ENCODE data around the gene DLX3. TPM values are rescaled to one million over a fixed set of nuclear protein-coding genes. Genes with fewer than 3 reads are reported as not detected.

Gene DLX3
- total and polyA plus RNA-seq, 4 donors: 0.17 to 1.3 (median 0.64) TPM

DNA sequence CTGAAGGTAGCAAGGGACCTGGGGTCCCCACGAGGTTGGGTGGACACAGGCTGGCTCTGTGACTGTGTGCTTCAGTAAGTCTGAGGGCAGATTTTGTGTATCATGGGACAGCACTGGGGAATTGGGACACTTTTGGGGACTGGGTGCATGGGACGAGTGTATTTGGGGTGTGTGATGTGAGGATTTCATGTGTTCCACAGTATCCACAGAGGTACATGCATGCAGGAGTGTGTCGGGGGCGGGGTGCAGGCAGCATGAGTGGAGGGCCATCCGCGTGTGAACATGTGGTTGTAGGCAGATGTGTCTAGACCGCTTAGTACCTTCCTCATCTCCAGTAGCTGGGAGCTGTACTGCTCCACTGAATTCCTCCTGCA, 1.1 kb upstream of the DLX3 start:
- DNase-seq (no peak), ATAC-seq (ENCODE audit: insufficient read depth, low FRiP score) (no peak)
- WGBS, 2 donors: 41 to 43% methylated on average over 7 of the region's 7 CpGs
- TF ChIP-seq, protein P1, sequence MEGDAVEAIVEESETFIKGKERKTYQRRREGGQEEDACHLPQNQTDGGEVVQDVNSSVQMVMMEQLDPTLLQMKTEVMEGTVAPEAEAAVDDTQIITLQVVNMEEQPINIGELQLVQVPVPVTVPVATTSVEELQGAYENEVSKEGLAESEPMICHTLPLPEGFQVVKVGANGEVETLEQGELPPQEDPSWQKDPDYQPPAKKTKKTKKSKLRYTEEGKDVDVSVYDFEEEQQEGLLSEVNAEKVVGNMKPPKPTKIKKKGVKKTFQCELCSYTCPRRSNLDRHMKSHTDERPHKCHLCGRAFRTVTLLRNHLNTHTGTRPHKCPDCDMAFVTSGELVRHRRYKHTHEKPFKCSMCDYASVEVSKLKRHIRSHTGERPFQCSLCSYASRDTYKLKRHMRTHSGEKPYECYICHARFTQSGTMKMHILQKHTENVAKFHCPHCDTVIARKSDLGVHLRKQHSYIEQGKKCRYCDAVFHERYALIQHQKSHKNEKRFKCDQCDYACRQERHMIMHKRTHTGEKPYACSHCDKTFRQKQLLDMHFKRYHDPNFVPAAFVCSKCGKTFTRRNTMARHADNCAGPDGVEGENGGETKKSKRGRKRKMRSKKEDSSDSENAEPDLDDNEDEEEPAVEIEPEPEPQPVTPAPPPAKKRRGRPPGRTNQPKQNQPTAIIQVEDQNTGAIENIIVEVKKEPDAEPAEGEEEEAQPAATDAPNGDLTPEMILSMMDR (IDR thresholded peaks at IDR 0.05; ENCODE audit: control extremely low read depth, extremely low read depth): no peak
- no peak overlapping the region for H3K4me3 ChIP-seq
- H3K27ac ChIP-seq (ENCODE audit: low read depth in 1 of 2, low read length in 1 of 2): no peak overlapping the region
- H3K36me3 ChIP-seq (ENCODE audit: control insufficient read depth in 4 of 4, insufficient read depth in 4 of 4, low read length in 4 of 4): no peaks in the 10 kb centered on the region
- H3K9ac ChIP-seq (ENCODE audit: insufficient read depth in 1 of 2, low read length in 2 of 2): no peak overlapping the region
- peaks cover 0 to 65% (median 47%) of the 10 kb centered on the region in 3 donors for H3K27me3 ChIP-seq (ENCODE audit: control insufficient read depth in 3 of 3, insufficient read depth in 3 of 3, low read length in 2 of 3)
- peaks cover 0 to 2% (median 0%) of the 10 kb centered on the region in 4 donors for H3K9me3 ChIP-seq (ENCODE audit: control insufficient read depth in 4 of 4, insufficient read depth in 3 of 4, low read length in 3 of 4)
- peaks cover 0 to 30% (median 9%) of the 10 kb centered on the region in 5 donors for H3K4me1 ChIP-seq (ENCODE audit: control insufficient read depth in 5 of 5, insufficient read depth in 5 of 5, low read length in 5 of 5)

DNA sequence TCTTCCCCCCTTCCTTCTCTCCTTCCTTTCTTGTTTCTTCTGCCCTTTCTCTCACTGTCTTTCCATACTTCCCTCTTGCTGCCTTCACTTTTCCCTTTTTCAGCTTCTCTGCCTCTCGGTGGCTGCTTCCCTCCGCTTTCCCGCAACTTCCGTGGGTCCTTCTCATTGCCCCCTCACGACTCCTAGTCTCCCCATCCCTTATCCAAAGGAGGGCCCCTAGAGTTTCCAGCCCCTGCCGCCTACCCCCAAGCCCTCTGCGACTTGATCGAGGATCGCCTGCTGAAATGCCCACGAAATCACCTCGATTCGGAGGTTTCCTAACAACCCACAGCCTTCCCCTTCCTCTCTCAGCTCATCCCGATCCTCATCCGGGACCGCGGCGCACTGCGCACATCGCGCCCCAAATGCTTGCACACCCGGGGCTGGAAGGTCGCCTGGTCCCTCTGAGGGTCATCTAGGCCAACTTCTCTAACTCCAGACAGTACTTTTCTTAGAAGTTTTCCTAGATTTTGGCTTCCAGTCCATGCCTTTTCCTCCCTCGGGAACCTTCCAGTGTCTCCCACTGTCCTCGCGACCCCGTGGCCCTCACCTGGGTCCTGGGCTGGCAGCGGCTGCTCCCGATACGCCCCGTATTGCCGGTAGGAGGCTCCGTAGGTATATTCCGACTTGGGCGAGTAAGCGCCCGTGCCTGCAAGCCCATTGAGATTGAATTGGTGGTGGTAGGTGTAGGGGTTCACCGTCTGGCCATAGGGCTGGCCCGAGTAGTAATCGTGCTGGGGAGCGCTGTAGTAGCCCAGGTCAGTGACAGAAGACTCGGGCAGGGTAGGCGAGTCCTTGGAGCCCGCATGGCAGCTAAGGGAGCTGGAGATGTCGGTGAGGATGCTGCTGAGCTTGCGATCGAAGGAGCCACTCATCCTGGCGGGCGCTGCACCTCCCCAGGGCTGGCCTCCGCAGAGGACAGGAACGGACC, 654 bp downstream of the DLX3 start:
- Histone ChIP-seq H3K9me3 (ENCODE audit: control insufficient read depth in 4 of 4, insufficient read depth in 3 of 4, low read length in 3 of 4) (peaks cover 0 to 2% (median 0%) of the 10 kb centered on the region in 4 donors), H3K36me3 (ENCODE audit: control insufficient read depth in 4 of 4, insufficient read depth in 4 of 4, low read length in 4 of 4) (no peaks in the 10 kb centered on the region), H3K27me3 (ENCODE audit: control insufficient read depth in 3 of 3, insufficient read depth in 3 of 3, low read length in 2 of 3) (peaks cover 0 to 64% (median 52%) of the 10 kb centered on the region in 3 donors), H3K27ac (ENCODE audit: low read depth in 1 of 2, low read length in 1 of 2) (no peak overlapping the region), H3K4me1 (ENCODE audit: control insufficient read depth in 5 of 5, insufficient read depth in 5 of 5, low read length in 5 of 5) (peaks cover 0 to 30% (median 9%) of the 10 kb centered on the region in 5 donors), H3K9ac (ENCODE audit: insufficient read depth in 1 of 2, low read length in 2 of 2) (no peak overlapping the region), H3K4me3 (no peak overlapping the region)
- no peak for DNase-seq
- TF ChIP-seq, protein P1 (IDR thresholded peaks at IDR 0.05; ENCODE audit: control extremely low read depth, extremely low read depth): no peak
- no peak for ATAC-seq (ENCODE audit: insufficient read depth, low FRiP score)
- WGBS, 2 donors: 6% methylated on average over 50 of the region's 50 CpGs

DNA sequence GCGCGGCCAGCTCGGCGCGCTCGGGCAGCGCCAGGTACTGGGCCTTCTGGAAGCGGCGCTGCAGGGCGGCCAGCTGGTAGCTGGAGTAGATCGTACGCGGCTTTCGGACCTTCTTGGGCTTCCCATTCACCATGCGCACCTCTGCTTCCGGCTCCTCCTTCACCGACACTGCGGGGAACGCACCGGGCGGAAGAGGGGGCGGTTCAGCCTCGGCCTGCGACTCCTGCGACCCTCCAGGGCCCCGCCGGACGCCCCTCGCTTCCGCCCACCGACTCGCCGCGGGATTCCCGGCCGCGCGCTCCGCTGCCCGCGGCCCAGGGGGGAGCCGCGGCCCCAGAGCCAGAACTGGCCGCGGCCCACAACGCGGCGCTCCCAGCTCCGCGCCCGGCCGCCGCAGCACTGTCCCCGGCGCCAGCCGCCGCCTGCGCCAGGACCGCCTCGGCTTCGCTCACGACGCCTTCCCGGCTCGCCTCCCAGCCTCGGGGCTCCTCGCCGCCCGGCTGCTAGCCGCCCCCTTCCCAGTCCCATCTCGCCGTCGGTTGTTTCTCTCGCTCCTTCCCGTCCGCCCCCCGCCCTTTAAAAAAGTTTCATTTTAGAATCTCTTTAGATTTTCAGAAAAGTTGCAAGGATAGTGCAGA, 1.5 kb downstream of the DLX3 start:
- Histone ChIP-seq H3K27me3 (ENCODE audit: control insufficient read depth in 3 of 3, insufficient read depth in 3 of 3, low read length in 2 of 3) (peaks cover 0 to 67% (median 56%) of the 10 kb centered on the region in 3 donors), H3K36me3 (ENCODE audit: control insufficient read depth in 4 of 4, insufficient read depth in 4 of 4, low read length in 4 of 4) (no peaks in the 10 kb centered on the region), H3K4me1 (ENCODE audit: control insufficient read depth in 5 of 5, insufficient read depth in 5 of 5, low read length in 5 of 5) (peaks cover 0 to 30% (median 9%) of the 10 kb centered on the region in 5 donors), H3K4me3 (no peak overlapping the region), H3K9ac (ENCODE audit: insufficient read depth in 1 of 2, low read length in 2 of 2) (no peak overlapping the region), H3K27ac (ENCODE audit: low read depth in 1 of 2, low read length in 1 of 2) (no peak overlapping the region), H3K9me3 (ENCODE audit: control insufficient read depth in 4 of 4, insufficient read depth in 3 of 4, low read length in 3 of 4) (peaks cover 0 to 2% (median 0%) of the 10 kb centered on the region in 4 donors)
- TF ChIP-seq, protein P1 (IDR thresholded peaks at IDR 0.05; ENCODE audit: control extremely low read depth, extremely low read depth): no peak
- DNase-seq: peak in 2 of 3 donors; percentile 29 to 36
- 0 to 1% methylated on average over 46 to 77 of the region's 77 CpGs for WGBS, 2 donors
- ATAC-seq (ENCODE audit: insufficient read depth, low FRiP score): peak; percentile 32
